ENCODE data around the gene WDFY3. TPM values are rescaled to one million over a fixed set of nuclear protein-coding genes. Genes with fewer than 3 reads are reported as not detected.

WDFY3 gene, protein sequence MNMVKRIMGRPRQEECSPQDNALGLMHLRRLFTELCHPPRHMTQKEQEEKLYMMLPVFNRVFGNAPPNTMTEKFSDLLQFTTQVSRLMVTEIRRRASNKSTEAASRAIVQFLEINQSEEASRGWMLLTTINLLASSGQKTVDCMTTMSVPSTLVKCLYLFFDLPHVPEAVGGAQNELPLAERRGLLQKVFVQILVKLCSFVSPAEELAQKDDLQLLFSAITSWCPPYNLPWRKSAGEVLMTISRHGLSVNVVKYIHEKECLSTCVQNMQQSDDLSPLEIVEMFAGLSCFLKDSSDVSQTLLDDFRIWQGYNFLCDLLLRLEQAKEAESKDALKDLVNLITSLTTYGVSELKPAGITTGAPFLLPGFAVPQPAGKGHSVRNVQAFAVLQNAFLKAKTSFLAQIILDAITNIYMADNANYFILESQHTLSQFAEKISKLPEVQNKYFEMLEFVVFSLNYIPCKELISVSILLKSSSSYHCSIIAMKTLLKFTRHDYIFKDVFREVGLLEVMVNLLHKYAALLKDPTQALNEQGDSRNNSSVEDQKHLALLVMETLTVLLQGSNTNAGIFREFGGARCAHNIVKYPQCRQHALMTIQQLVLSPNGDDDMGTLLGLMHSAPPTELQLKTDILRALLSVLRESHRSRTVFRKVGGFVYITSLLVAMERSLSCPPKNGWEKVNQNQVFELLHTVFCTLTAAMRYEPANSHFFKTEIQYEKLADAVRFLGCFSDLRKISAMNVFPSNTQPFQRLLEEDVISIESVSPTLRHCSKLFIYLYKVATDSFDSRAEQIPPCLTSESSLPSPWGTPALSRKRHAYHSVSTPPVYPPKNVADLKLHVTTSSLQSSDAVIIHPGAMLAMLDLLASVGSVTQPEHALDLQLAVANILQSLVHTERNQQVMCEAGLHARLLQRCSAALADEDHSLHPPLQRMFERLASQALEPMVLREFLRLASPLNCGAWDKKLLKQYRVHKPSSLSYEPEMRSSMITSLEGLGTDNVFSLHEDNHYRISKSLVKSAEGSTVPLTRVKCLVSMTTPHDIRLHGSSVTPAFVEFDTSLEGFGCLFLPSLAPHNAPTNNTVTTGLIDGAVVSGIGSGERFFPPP (N-terminal part only)
- 18.7 and 23.0 TPM in 2 replicates for total RNA-seq (2014; rRNA removed; shearing (Covaris generic))

DNA sequence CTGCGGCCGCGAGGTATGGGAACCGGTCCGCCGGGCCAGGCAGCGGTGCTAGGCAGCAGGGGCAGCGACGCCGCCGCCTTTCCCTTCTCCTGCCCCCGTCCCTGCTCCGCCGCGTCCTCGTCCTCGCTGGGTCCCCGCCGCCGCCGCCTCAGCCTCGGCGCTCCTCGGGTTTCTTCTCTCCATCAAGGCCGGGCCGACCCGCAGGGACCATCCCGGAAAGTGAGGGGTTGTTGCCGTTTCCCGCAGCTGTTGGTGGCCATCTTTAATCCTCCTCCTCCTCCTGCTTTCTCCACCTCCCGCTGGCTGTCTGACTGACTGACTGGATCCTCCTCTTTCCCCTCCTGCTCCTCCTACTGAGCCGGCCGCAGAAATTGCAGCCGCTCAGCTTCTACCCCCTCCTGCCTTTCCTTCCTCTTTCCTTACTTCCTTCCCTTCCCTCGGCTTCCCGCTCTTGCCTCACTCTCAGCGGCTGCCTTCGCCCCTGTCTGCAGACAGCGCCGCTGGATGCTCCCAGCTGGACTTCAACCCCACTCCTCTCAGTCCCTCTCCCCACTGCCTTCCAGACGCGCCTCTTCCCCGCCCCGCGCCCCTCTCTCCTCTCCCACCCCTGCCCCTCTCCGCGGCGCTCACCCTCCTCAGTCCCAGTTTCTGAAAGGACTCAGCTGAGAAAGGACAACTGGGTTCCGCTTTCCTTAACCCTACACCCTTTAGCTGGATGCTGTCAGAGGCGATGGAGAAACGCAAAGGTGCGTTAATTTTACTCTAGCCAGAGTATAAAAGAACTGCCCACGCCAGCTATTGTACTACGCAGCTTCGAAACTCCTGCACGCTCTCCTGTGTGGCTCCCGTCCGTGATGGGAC, at the start of gene WDFY3:
Gene WDFY3 (minus strand): TSS at position 309 of the 861 bp plus-strand sequence. CDS start 106,099 bp downstream, outside the sequence.
- peak; percentile 88 for DNase-seq (ENCODE audit: low spot score)

DNA sequence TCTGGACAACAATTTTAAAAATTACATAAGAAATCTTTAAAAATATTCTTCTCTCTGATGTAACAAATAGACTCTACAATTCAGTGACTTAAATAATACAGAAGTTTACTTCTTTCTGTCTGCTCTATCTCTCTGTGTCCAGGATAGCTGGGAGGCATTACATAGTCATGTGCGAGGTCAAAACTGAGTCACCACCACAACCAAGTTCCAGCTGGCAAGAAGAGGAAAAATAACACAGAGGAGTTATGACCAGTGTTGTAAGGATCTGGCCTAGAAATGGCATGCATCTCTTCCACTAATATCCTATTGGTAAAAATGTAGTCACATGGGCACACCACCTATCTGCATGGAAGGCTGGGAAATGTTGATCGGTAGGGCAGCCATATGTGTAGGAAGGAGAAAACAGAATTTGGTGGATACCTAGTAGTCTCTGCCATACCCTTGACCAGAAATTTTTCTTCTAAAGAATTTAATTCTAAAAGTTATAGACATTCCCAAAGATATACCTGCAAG, 39.4 kb upstream of the WDFY3 start:
- no peak for DNase-seq (ENCODE audit: low spot score)

DNA sequence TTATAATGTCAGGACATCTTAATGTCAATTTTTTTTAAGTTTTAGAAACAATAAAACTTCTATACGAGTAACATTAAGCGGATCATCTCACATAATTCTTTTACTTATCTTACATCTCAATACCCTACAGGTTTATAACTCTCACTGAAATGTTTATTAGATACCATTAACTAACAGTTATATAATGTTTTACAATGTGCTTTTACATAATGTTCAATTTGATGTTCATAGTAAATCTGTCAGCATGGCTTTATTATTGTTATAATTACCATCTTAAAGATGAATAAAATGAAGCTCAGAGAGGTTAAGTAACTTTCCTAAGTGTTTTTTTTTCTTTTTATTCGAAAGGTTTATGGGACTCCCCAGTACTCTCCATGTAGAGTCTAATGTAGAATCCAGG, 33.9 kb upstream of the WDFY3 start:
- DNase-seq (ENCODE audit: low spot score) = no peak

DNA sequence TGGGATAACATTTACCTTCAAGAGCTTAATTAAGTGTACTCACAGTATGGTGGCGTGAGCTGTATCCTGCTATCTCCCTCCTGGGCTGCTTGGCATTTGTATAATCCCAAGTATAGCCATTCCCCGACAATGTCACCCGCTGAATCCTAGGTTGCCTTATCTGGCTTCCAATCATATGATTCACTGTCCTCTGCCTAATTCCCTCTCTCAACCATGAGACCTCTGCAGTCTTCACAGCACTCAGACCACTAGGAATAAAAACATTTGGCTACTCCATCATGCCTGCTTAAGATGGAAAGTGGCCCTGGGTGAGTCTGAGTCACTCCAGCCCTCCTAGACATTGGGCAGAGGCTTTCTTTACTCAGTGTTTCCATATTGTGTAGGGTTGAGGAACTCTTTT, 28.9 kb upstream of the WDFY3 start:
- no peak for DNase-seq (ENCODE audit: low spot score)

DNA sequence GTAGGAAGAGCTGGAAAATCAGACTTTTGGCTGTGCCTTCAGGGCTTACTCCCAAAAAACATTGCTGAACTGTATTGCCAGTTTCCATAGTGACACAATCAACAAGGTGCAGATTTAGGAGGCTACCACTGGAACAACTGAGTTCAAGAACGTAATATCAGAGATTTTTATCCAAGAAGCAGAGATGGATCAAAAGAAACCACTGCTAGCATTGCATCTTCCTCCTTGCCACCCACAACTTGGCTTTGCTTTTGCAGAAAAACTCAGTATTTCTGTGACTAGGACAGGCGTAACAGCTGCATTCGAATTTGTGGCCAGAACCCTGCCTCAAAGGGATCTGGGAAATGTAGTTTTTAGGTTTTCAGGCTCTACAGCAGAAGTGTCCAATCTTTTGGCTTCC, 27.8 kb upstream of the WDFY3 start:
- DNase-seq (ENCODE audit: low spot score) = peak; percentile 3

DNA sequence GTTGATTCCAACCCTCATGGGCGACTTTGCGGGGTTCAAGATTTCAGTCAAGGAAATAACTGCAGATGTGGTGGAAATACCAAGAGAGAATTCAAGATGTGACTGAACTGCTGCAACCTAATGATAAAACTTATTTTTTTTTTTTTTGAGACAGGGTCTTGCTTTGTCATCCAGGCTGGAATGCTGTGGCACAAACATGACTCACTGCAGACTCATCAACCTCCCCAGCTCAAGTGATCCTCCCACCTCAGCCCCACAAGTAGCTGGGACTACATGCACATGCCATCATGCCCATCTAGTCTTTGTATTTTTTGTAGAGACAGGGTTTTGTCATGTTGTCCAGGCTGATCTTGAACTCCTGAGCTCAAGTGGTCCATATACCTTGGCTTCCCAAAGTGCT, 19.5 kb upstream of the WDFY3 start:
- DNase-seq (ENCODE audit: low spot score) = no peak

DNA sequence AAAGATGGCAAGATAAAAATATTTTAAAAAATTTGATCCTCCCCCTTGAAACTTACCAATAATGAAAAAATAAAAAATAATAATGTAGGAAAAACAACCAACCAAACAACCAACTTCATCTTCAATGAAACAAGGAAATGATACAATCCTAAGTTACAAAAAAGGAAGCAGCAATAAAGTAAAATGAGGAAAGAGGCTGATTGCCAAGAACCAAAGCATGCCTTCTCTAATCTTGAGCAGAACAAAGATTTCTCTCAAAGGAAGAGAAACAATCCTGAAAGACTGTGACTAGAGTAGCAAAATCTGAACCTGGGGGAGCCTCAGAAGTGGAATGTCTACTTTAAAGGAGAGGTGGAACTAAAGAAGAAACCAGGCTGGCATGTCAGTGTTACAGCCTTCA, 10.9 kb upstream of the WDFY3 start:
- no peak for DNase-seq (ENCODE audit: low spot score)

DNA sequence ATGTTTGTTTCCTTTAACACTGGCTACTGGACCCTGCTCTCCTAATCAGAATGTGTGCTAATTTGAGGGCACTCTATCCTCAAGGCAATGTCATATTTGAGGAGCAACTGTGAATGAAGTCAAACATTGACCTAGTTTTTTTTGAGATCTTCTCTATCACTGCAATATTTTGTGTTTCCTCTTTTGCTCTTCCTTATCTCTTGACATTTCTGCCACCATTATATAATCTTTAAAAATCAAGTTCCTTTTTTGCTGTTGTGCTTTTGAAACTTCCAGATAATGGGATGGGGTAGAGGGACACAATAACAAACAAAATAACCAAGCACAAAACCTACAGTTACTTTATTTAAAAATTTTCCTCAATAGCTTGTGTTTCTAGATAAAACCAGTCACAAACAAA, 7.4 kb upstream of the WDFY3 start:
- DNase-seq (ENCODE audit: low spot score) = no peak

DNA sequence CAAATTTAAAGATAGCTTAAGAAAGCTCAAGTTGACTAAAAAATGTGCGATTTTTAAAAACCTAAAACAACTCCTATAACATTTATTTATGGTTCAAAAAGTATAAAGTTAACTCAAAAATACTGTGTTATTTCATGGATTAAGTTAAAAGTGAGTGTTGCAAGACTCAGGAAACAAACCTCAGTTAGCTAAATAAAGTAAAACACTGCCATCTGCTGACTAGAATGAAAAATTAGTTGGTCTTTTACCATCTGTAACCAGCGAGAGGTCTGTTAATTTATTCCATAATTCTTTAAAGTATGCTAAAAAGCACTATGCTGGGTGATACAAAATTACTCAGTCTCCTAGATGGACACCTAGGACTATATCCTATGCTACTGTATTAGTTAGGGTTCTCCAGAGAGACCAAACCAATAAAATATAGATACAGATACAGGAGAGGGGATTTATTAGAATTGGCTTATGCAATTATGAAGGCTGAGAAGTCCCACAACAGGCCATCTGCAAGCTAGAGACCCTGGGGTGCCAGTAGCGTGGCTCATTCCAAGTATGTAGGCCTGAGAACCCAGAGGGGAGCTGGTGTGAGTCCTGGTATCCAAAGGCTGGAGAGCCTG, 4.9 kb upstream of the WDFY3 start:
- DNase-seq (ENCODE audit: low spot score) = peak; percentile 67

DNA sequence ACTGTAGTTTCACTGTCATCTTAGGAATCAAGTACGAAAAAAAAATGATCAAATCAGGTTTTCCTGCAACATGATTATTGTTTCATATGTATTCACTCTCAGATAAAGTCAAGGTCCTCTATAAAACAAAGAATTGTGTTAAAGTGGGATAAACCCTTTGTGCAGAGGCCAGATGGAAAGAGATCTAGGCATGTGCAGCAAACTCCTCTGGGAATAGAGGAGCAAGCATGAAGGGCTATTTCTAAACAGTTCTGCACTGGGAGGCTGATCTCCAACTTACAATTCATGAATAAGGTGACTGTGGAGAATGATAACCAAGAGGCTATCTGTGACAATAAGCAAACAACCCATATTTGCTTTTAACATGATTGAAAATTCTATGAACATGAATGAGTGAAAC, 2.4 kb upstream of the WDFY3 start:
- no peak for DNase-seq (ENCODE audit: low spot score)

DNA sequence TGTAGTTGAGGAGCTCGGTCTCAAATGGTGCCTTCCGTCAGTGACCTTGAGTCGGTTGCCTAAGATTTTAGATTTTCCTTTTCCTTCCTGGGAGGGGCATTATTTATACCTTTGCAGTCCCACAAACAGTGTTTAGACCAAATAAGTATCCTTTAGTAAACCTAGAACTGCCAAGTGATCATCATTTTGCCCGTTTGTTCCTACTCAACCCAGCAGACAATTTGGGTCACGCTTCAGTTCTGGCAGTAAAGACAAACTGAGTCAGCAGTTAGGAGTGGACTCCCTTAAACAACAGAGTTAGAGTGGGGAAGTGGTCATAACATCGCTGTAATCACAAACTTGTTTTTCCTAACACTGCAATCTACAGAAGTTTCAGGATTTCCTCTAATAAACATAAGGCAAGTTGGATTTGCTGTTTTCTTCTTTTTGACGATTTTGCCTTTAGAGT, 777 bp upstream of the WDFY3 start:
- DNase-seq (ENCODE audit: low spot score) = no peak

DNA sequence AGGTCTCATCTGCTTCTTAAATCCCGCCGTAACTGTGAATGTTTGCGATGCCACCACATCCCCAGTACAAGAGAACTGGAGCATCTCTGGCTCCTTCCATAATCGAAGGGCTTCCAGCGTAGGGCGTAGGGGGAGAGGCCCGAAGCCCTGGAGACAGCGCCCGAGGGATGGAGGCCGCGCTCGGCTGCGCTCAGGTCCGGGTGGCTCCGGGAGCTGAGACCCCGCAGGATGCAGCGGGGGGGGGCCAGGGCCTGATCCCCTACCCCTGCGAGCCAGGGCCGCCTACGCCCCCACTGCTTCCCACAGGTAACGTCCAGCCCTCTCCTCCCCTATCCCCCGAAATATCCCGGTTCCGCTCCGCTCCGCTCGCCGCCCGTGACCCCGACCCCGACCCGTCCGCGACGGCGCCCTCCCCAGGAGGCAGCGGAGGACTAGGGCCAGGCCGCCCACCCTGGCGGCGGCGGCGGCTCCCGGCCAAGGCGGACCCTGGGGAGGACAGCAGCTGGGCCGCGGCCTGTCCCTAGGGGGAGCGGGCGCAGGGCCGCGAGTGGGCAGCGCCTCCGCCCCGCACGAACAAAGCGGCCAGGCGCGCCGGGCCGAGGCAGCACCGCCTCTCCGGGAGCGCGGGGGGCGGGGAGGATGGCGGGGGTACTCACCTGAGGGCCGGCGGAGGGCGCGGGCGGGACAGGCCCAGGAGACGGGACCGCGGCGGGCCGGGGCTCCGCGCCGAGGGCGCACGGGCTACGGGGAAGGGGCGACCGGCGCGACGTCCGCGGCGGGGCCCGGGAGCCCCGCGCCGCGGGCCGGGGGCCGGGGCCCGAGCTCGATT, 723 bp downstream of the WDFY3 start:
- DNase-seq (ENCODE audit: low spot score) = peak; percentile 48

DNA sequence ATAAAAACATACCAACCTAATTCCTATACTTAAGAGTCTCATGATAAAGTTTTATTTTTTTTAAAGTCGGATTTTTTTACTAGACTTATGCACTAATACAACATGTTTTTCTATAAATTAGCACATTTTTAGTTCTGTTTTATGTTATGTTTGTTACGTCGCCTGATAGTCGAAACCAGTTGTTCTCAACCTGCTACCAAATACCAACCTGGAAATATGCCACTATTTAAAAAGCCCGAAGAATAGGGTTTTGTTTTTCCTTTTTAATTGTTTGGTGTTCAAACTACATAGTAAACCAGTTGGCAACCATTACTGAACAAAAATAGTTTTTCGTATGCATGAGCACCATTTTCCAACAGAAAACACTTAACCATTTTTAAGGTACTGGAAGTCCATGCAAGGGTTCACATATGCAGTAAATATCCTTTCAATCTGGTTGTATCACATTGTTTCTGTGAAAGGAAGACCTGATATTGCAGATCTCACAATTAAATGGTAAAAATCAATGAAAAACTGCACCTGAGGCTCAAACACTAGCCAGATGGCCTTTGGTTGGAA, 1.4 kb downstream of the WDFY3 start:
- DNase-seq (ENCODE audit: low spot score) = no peak

DNA sequence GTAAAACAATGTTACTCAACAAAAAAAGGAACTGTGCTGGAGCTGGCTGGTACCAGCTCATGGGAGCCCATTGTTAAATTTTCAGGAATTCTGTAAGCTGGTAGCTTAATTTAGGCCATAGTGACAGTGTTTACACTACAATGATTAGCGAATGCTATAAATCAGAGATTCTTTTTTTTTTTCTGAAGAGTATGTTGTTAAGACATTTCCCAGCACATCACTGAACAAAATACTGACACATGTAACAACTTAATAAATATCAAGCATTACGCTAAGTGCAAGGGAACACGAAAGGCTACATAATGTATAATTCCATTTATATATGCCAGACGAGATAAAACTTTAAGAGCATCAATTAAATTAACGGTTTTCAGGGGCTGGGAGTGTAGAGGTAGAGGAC, 4.4 kb downstream of the WDFY3 start:
- DNase-seq (ENCODE audit: low spot score) = no peak

DNA sequence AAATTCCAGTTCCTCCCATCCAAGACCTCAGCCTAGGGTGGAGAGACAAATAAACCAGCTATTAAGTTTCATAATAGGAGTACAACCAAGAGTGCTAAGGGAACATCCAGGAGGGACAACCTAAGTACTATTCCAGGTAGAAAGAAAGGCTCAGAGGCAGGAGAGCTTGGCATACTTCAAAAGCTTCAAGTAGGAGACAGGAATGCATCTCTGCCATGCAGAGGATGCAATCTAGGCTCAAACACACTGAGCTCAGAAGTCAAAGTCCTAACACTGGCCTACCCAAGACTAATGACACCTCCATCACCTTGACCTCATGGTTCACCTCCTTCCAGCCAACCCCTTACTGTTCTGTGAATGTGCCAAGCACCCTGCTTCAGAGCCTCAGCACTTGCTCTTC, 8.1 kb downstream of the WDFY3 start:
- no peak for DNase-seq (ENCODE audit: low spot score)

DNA sequence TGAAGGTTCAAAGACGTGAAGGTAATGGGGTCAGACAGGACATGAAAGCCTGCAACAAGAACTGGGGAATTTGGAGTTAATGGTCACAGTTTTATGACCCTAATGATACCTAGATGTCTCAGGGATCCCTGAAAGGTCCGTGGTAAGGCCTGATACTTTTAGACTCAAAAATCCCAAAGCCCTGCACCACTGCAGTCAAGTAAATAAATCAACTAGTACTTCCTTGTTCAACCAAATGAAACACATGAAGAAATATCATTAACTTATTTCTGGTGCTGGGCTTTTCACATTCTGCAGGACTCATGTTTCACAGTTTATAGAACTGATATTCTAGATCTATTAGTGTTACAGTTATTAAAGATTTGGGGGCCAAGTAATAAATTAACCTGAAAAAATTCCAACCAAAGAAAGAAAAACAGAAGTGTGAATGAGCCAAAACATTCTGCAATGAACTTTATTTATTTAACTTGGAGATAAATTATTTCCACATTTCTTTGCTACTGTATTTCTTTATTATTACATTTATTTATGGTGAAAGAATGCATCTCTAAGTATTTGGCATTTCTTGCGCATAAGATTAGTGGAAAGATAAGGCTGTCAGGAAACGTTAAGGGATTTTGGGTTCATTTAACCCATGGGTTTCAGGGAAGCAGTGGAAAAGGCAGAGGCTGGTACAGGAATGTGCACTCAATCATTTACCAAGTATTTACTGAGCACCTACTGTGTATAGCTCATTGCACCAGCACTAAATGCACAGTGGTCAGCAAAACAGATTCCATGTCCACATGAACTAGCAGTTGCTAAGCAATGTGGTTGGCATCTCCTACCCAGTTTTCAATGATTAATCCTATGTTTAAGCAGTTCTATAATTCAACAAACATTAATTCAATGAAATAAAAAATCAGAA, 8.7 kb downstream of the WDFY3 start:
- DNase-seq (ENCODE audit: low spot score) = no peak

DNA sequence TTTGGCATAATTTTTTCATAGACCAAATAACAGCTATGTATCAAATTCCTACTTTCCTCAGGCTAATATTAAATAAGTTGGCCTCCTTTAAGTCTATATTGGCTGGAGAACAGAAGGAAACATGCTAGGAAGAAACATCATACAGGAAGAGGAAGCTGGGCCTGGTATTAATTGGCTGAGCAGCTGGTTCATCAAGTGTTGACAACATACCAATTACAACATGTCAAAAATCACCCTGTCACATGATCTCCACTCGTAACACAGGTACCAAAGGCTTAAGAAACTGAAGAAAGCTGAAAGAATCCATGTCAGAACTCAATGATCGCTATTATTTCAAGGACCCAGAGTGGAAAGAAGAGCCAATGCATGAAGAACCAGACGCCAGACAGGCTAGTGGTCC, 10.5 kb downstream of the WDFY3 start:
- no peak for DNase-seq (ENCODE audit: low spot score)

DNA sequence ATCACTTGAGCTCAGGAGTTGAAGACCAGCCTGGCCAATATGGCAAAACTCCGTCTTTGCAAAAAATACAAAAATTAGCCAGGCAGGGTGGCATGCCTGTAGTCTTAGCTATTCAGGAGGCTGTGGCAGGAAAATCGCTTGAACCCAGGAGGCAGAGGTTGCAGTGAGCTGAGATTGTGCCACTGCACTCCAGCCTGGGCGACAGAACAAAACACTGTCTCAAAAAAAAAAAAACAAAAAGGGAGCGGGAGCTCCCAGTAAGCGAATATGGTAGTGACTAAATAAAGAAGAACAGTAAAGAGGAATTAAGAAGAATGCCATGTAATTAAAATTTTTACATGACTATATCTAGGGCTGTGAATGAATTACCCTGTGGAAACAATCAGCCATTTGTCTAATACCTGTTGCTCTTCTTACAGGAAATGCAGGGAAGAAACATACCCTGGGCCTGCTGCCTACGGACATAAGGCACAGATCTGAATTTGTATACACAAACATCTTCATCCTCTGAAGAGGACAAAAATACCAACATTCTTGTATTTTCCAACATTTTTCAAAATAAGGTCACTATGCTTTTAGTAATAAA, 11.4 kb downstream of the WDFY3 start:
- DNase-seq (ENCODE audit: low spot score) = no peak
